ENCODE results near the gene IAH1.
A peak's percentile ranks its signal among the peaks of the same experiment; 100 is the strongest.

The IAH1 gene

DNA sequence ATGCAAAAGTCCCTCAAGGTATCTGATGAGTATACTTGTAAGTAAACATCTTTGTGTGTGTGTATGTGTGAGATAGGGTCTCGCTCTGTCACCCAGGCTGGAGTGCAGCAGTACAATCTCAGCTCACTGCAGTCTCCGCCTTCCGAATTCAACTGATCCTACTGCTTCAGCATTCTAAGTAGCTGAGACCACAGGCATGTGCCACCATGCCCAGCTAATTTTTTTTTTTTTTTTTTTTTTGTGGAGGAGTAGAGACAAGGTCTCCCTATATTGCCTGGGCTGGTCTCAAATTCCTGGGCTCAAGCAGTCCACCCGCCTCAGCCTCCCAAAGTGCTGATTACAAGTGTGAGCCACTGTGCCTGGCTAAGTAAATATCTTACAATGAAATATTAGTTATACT is 58.1 kb downstream of the IAH1 start:
- no peak for FAIRE-seq

DNA sequence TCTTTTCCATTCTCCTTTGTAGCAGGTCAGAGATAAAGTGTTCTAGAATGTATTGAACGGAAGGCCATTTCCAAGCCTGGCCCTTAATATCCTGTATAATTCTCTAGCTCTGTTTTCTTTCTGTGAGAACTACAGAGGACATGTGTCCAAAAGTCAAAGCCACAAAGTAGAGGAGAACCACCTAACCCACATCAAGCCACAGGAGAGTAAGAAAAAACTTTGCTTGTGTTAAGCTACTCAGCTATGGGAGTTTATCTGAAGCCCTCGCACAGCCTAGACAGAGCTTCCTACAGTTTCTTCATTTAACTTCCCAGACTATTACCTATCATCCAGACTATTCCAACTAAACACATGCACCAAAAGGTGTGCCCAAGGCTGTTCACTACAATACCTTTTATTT is 59.3 kb downstream of the IAH1 start:
- no peak for FAIRE-seq

DNA sequence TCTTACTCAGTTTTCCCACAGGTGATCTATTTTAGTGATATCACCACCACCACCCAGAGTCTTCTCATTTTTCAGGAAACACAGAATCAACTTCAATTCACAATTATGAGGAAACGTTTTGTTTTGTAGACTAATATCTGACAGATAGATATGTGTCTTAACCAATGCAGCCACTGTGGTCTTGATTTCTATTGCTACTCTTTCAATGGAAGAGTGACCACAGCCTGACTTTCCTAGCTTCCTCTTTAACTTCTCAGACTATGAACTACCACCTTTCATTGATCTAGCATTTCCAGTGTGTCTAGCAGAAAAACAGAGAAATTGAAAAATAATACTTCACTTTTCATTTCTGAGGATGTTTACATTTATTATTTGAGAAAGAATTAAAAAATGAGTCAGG is 60.8 kb downstream of the IAH1 start:
- no peak for FAIRE-seq

DNA sequence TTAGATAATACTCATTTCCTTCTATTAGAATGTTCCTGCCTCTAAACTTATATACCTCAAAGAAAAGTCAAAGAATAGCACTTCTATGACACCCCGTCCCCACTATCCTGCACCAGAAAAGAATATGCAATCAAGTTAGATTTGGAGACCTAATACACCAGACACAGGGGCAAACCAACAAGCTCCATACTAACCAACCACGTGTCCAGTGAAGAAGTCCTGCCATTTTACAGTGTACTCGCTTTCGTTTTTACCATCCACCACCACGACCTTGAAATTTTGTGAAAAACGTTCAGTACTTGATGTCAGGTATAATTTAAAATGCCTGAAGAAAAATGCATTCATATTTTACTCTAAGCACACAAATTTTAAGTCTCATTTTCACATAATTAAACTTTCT is 62.2 kb downstream of the IAH1 start:
- FAIRE-seq = no peak

DNA sequence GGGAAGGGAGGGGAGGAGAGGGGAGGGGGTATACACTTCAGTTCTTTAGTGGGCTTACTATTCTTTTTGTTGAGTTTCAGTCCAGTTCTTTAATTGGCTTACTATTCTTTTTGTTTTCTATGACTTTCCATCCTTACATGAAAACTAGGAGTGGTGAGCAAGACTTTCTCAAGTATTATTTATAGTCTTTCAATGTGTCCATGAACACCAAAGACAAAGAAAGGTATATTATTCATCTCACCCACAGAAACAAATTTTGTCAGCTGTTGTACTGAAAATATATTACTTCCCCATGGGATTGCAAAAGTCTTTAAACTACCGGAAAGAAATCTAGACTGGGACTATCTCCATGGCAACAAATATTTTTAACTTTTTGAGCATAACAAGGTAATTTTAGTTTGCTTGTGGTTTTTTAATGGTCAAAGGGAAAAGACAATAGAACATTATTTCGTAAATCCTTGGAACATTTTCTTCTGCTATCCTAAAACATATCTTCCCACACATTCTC is 63.7 kb downstream of the IAH1 start:
- FAIRE-seq = peak; percentile 31
